ENCODE measurements around the gene NBPF3.

- no peak for TF ChIP-seq YY1 (IDR thresholded peaks at IDR 0.05; ENCODE audit: insufficient read depth, insufficient read length)
- TF ChIP-seq ZNF274 (IDR thresholded peaks at IDR 0.05; ENCODE audit: low read depth, low read length), result no peak
Observed at GRCh38 chr1:21392587-21393263, 47.2 kb upstream of the NBPF3 start.
